ENCODE measurements around the gene CHD9. TPM values are rescaled to one million over a fixed set of nuclear protein-coding genes. Genes with fewer than 3 reads are reported as not detected.

The CHD9 gene
- total RNA-seq, 1 experiment from 2014 or later = 15.2 TPM

- DNase-seq (ENCODE audit: low spot score) = no peak
These were observed 38.5 kb downstream of the CHD9 start for GRCh38 chr16:53093162-53093744.

- DNase-seq (ENCODE audit: low spot score) = peak; percentile 85
These were observed 39.3 kb downstream of the CHD9 start for GRCh38 chr16:53094013-53094630.

GRCh38 chr16:53097190-53097589 lies 42.4 kb downstream of the CHD9 start:
- no peak for DNase-seq (ENCODE audit: low spot score)

GRCh38 chr16:53098526-53099317 lies 43.9 kb downstream of the CHD9 start:
- DNase-seq (ENCODE audit: low spot score) = peak; percentile 83

GRCh38 chr16:53099318-53100130 lies 44.7 kb downstream of the CHD9 start:
- DNase-seq (ENCODE audit: low spot score) = peak; percentile 97

- no peak for DNase-seq (ENCODE audit: low spot score)
These were observed 45.4 kb downstream of the CHD9 start for GRCh38 chr16:53100131-53100748.

GRCh38 chr16:53100889-53101288 lies 46.1 kb downstream of the CHD9 start:
- DNase-seq (ENCODE audit: low spot score) = no peak

- no peak for DNase-seq (ENCODE audit: low spot score)
These were observed 49.0 kb downstream of the CHD9 start for GRCh38 chr16:53103811-53104210.

GRCh38 chr16:53105565-53105964 lies 50.8 kb downstream of the CHD9 start:
- no peak for DNase-seq (ENCODE audit: low spot score)

- DNase-seq (ENCODE audit: low spot score) = no peak
These were observed 56.4 kb downstream of the CHD9 start for GRCh38 chr16:53111078-53111791.

GRCh38 chr16:53112015-53112414 lies 57.2 kb downstream of the CHD9 start:
- DNase-seq (ENCODE audit: low spot score) = no peak

- no peak for DNase-seq (ENCODE audit: low spot score)
These were observed 60.3 kb downstream of the CHD9 start for GRCh38 chr16:53115047-53115446.

- no peak for DNase-seq (ENCODE audit: low spot score)
These were observed 61.0 kb downstream of the CHD9 start for GRCh38 chr16:53115773-53116172.

- no peak for DNase-seq (ENCODE audit: low spot score)
These were observed 66.3 kb downstream of the CHD9 start for GRCh38 chr16:53121043-53121620.

GRCh38 chr16:53121661-53122060 lies 66.9 kb downstream of the CHD9 start:
- no peak for DNase-seq (ENCODE audit: low spot score)

- no peak for DNase-seq (ENCODE audit: low spot score)
These were observed 69.0 kb downstream of the CHD9 start for GRCh38 chr16:53123747-53124146.

- DNase-seq (ENCODE audit: low spot score) = no peak
These were observed 71.6 kb downstream of the CHD9 start for GRCh38 chr16:53126390-53126789.

GRCh38 chr16:53129281-53130158 lies 74.7 kb downstream of the CHD9 start:
- no peak for DNase-seq (ENCODE audit: low spot score)
